ENCODE results near the gene NAT14.

NAT14 gene

DNA sequence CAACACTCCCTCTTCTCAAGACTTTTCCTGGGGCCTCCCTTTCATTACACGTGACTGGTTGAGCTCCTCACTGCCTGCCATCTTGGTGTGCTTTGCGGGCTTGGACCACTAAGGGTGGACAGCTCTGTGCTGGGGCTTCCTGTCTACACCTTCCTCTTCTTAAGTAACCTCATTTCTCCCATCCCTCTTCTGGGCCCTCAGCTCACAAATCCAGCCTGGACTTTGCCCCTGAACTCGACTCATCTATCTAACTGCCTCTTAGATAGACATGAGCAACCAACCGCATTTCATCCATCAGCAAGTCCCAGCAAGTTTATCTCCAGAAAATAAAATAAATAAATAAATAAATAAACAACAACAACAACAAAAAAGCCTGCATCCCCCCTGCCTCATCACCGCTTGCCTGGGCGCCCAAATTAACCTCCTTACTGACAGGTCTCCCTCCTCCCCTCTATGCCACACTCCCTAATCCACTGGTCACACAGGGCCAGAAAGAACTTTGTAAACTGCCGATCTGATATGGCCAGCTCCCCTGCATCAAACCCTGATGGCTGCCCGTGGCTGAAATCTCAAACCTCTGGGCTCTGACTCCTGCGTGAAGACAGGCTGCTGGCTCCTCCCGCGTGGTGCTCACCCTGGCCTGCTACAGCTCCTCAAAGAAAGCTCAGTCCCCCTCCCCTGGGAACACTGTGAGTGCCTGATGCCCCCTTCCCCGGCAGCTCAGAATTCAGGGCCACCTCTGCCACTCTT is 31.3 kb upstream of the NAT14 start:
- no peak for DNase-seq

DNA sequence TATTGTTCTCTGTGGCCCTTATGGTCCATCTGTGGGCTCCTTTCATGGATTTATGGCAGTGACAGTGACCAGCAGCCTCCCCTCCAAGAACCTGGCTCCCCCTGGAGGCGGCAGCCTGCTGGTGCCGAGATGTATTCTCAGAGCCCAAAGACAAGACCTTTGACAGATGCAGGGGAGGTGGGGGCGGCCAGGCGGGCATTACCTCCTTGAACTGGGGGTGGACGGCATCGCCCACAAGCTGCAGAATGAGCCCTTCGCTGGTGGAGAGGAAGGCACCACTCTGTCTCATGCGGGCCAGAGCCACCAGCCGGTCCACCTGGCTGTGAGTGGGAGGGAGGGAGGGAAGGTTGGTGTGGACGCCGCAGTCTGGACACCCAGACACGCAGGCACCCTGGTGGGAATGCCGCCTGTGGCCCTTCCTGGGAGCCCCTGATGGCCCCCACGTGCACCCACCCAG is 30.2 kb upstream of the NAT14 start:
- DNase-seq = no peak

DNA sequence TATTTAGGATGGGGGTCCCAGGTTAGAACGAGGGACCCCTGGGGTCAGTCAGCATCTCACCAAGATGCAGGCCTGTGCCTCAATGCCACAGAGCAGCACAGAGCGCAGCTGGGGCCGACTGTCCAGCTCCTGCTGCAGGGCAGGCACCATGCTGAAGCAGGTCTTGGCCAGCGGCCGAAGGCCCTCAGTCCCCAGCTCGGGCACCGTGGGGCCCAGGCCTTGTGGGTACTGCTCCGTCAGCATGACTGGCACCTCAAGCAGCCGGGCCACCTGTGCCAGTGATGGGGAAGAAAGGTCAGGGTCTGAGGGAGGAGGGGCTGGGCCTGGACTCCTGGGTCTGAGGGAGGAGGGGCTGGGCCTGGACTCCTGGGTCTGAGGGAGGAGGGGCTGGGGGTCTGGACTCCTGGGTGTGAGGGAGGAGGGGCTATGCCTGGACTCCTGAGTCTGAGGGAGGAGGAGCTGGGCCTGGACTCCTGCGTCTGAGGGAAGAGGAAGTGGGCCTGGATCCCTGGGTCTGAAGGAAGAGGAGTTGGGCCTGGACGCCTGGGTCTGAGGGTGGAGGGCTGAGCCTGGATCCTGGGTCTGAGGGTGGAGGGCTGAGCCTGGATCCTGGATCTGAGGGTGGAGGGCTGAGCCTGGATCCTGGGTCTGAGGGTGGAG is 29.3 kb upstream of the NAT14 start:
- no peak for DNase-seq

DNA sequence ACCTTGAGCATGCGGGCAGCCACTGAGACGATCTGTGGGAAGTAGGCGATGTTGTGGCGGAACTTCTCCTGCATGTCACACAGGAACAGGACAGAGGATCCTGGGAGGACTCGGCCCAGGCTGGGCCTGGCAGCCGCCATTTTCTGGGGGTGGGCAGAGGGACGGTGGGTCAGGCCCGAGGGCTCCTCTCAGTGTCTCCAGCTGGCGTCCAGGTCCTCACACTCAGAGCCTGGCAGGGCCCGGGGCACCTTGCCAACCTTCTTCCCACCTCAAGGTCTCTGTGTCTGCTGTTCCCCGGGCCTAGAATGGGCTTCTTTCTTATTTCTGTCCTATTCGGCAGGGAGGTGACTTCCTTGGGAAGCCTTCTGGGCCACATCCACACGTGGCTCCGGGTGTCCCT is 28.6 kb upstream of the NAT14 start:
- DNase-seq = no peak

DNA sequence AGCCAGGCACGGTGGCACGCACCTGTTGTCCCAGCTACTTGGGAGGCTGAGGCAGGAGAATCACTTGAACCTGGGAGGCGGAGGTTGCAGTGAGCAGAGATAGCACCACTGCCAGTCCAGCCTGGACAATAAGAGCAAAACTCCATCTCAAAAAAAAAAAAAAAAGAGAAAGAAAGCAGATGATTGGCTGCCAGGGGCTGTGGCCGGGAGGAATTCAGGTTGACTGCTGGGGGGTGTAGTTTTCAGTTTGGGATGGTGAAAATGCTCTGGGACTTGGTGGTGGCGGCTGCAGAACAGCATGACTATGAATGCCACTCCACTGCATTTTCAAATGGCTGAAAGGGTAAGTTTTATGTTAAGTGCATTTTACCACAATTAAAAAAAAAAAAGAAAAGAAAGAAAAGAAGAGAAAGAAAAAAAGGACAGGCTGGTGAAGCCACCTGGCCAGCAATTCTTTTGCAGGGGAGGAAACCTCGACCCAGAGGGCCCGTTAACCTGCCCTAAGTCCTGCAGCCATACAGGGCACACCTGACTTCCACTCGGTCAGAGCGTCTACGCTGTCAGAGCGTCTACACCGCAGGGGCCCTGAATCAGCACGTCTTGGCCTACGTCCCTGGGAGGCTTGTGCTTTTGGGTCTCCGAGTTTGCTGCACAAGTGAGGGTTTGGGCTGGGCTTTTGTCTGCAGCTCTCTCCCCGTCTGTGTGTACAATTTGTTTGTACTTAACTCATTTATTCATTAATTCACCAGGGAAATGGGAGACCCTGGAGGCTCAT is 27.1 kb upstream of the NAT14 start:
- no peak for DNase-seq

DNA sequence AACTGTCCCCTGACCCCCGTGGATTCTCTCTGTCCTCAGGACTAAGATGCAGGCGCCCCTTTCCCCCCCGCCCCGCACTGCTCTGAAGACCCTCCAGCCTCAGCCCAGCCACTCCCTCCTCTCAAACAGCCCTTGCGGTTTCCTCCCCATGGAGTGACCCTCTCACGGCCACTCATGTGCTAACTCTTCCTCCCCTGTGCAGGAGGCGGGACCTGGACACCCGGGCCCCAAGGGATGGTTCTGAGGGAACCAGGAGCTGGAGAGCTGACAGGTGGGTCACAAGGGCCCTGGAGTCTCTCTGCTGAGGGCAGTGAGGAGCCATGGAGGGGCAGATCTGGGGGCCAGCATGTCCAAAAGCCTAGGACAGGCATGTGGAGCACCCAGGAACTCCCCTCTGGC is 25.4 kb upstream of the NAT14 start:
- no peak for DNase-seq

DNA sequence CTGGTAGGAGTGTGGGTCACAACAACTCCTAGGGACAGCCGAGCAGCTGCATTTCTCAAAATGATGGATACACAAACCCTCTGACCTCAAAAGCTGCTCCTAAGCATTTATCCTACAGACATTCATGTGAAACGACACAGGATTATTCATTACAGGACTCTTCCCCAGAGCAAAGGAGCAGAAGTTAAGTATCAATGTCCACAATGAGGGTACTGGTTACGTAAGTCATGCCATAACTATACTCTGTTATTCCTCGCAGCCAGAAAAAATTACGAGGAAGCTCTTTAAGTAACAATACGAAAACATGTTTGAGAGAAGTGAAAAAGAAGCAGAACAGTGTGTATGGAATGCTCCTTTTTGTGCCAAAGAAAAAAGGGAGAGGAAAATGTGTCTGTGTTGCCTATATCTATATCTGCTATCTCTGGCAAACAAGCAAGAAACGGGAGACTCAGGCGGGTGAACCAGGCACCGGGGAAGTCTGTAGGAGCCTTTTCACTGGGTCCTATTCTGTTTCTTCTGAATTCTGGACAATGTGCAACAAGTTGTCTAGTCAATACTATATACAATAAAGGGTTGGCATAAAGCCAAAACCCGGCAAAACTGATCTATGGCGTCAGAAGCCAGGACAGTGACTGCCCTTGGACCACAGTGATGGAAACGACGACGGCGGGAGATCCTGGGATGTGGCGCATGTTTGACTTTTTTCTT is 24.9 kb upstream of the NAT14 start:
- DNase-seq = no peak

DNA sequence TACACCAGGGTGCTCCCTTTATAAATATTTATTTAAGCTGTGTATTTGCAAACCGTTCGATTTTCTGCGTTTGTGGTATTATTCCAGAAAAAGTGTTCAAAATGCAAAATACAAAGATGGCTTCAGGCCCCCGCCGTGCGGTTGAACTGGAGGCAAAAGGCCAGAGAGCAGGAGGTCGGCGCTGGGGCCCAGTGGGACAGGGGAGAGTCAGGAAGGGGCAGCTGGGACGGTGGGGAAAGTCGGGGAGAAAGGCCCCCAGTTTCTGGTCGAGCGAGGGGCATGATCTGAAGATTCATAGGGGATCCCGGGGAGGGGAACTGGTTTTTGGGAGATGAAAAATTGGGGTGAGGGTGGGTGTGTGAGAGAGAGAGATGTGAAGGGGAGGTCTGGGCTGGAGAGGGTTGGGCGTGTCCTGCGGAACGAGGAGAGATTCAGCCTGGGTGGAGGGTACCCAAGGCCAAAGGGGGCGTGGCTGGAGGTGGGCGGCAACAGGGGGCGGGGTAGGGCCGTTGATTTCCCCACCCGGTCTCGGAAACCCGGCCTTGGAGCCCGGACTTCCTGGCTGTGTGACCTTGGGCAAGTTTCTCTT is 24.2 kb upstream of the NAT14 start:
- DNase-seq = no peak

DNA sequence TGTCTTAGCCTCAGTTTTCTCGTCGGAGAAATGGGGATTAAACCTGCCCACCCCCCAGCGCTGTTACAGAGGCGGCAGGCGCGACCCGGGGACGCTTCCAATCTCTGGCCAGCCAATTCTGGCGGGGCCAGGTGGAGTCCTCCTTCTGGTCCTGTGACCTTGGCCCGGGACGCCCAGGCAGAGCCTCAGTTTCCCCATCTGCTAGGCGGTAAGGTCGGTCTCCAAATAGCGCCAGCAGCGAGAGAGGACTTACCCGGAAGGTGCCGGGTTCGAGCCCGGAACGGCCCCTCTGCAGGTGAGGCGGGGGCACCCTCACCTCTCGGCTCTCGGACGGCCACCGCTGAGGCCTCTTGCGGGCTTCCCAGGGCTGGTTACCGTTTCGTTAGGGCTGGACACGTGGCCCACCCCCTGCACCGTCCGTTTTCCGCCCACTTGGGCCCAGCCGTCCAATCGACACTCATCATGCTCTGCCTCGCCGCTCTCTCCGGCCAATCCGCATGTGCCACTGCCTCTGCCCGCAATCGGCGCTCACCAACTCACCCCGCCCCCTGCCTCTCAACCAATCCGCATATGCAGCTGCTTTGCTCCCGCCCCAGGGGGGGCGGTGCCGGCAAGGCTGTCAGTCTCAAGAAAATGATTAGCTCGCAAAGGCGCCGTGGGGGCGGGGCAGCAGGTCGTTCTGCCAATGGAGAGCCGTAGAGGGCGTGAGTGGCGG is 23.6 kb upstream of the NAT14 start, which contains the start of gene ISOC2:
Gene ISOC2, minus strand, starts transcription at position 384 of the 715 bp plus-strand sequence. CDS start 5,156 bp downstream, outside the sequence.
- DNase-seq = peak; percentile 99

DNA sequence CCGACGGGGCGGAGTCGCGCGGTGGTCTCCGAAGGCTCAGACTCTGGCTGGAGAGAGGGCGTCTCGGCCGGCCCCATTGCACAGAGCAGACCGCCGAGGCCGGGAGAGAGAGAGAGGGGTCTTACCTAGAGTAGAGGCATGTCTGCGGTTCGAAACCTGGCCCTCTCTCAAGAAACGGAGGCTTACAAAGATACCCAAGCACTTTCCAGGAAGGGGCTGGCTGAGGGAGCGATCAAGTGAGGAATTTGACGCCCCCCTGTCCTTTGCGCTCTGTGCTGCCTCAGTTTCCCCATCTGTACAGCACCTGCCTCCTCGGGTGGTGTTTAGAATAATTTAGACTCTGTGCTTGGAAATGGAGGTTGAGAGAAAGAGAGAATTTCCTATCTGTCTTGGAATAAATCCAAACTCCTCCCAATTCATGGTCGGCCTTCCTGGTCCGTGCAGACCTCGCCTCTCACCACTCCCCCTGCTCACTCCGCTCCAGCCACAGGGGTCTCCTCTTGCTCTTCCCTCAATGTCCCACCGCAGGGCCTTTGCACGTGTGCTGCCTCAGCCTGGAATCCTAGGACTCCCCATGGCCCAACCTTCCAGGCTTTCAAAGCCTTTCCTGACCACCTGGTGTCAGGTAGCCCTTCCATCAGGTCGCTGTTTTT is 22.9 kb upstream of the NAT14 start:
- no peak for DNase-seq

DNA sequence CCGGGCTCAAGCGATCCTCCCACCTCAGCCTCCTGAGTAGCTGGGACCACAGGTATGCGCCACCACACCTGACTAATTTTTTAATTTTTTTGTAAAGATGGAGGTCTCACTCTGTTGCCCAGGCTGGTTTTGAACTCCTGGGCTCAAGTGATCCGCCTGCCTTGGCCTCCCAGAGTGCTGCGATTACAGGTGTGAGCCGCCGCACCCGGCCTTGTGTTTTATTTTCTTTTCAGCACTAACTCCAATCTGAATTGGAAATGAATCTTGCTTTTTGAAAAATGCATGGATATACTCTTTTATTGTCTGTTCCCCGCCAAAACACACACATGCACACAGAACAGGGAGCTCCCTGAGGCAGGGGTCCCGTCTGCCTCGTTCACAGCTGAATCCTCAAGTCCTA is 22.3 kb upstream of the NAT14 start:
- DNase-seq = no peak

DNA sequence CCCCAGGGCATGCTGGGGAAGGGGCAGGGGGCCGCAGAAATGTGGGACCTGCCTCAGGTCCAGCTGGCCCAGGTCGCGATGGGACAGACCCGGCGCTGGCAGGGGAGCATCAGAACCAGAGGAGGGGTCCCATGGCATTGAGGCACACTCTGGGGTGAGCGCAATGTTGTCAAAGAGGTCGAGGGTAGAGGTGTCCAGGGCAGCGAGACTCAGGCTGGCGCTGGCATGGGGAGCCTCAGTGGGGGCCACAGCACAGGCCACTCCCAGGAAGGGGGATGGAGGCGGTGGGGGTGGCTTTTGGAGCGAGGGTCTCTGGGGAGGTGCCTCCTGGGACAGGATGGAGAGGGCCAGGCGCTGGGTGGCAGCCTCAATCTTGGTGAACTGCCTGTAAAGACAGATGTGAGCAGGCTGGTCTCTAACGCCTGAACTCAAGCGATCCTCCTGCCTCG is 21.4 kb upstream of the NAT14 start:
- no peak for DNase-seq

DNA sequence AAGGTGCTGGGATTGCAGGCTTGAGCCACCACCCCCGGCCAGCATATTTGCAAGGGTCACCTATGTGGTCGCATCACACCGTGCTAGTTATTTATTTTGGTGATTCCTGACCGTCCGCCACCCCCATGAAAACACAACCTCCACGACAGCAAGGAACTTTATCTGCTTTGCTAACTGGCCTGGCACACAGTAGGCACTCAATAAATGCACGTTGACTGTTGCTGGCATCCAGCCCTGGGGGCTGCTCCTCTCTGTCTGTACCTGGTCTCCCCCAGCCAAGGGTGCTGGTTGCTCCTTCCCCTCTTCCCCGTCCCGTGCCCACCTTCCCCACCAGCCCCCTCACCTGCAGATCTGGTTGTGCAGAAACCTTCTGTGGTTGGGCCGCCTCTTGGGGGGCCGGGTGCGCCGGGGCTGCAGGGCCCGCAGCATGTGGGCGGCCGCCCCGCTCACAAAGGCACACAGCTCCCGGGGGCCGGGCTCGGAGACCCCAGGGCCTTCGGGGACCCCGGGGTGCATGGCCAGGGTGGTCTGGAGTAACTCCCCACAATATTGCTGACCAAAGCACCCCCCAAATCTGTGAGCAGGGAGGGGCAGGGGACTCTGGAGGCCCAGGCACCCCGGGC is 20.8 kb upstream of the NAT14 start:
- DNase-seq = no peak

DNA sequence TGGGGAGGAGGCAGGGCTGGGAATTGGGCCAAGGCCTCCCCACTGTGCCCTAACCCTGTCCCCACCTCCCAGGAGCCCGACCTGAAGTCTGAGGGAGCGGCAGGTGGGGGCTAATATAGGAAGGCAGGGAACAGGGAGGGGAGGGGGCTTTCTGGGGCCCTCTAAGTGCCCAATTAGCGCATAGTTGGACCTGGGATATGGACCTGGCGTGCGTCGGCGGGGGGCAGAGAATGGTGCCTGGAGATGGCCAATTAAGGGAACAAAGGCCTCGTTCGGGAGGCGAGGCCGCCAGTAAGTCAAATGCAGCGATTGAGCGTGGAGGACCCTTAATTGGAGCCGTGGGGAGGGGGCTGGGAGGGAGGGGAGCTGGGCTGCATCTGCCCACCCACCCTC is 20.3 kb upstream of the NAT14 start, which contains the start of gene C19orf85:
Gene C19orf85, minus strand, starts transcription at position 90 of the 393 bp plus-strand sequence. CDS start 197 bp downstream, outside the sequence.
- no peak for DNase-seq

DNA sequence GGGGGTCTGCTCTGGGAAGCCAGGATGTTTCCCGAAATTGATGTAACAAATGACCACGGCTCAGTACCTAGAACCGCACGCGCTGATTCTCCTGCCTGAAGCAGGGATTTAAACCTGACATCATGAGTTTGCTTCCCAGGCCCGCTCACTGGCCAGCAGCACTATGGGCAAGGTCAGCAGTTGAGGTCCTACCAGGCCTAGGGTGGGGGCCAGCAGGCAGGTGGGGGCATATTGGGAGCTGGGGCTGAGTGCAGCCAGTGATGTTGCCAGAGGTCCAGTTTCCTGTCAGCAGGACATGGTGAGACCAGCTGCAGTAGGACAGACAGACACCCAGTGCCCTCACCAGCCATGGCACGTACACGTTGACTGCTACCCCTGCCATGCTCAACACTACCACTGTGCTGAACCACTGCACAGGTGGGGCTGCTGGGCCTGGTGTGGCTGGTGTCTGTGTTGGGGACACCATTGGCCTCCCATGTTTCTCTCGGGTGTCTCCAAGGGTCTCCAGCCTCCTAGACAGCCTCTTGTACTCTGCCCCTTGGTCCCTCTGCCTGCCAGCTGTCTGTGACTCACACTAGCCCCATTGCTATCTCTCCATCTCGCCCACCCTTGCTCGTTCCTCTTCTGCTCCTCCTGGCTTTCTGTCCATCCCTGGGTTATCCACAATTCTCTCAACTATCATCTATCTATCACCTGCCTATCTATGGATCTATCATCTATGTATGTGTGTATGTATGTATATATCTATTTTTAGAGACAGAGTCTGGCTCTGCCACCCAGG is 19.3 kb upstream of the NAT14 start:
- no peak for DNase-seq

DNA sequence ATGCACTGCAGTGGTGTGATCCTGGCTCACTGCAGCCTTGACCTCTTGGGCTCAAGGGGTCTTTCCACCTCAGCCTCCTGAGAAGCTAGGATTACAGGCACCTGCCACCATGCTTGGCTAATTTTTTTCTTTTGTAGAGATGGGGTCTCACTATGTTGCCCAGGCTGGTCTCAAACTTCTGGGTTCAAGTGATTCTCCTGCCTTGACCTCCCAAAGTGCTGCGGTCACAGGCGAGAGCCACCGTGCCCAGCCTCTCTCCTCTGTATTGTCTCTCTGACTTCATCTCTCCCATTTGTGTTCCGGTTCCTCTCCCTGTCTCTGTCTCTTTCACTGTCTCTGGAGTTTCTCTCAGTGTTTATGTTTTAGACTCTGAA is 18.8 kb upstream of the NAT14 start:
- no peak for DNase-seq

DNA sequence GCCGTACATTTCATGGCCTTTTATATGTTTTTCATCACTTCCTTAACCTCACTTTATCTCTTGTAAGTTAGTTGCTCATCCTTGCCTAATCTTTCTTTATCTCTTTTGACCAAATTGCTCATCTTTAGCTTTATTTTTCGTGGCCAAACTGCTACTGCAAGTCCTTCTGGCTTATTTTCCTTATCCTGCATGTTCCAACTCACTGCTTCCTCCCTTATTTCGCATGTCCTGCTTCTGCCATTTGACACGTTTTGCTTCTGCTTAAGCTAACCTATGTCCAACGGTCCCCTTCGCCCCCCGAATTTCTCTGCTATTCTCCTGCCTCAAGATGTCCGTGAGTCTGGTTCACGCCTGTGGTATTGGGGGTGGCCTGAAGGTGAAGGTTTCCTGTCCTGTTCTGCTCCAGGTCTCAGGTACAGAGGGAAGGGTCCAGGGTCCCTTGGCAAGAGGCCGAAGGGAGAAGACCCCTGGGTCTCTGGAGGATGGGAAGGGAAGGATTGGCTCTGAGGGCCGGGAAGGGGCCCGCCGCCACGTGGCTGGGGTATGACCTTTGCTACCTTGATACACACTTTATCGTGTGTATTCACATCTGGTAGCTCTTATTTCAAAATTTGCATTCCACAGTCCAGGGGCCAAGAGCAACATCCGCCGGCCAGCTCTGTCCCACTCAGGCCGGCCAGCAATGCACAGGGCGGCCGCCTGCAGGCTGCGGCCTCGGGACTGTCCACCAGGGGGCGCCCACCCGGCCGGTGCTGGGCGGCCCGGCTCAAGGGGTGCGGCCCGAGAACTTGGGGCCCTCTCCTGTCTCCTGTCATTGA is 17.5 kb upstream of the NAT14 start:
- no peak for DNase-seq

DNA sequence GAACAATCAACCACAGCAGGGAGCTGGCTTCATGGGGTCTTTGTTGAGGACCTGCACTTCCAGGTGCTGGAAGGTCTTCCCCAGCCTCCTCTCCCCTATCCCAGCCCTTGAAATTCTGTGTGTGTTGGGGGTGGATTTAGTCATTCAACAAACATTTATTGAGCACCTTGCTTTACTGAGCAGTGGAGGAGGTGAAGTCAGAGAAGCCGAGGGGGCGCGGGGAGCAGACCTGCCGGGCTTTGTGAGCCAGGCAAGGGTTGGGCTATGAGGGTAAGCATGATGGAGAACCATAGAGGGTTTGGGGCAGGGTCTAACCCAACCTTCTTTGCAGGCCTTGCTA is 17.0 kb upstream of the NAT14 start:
- no peak for DNase-seq

DNA sequence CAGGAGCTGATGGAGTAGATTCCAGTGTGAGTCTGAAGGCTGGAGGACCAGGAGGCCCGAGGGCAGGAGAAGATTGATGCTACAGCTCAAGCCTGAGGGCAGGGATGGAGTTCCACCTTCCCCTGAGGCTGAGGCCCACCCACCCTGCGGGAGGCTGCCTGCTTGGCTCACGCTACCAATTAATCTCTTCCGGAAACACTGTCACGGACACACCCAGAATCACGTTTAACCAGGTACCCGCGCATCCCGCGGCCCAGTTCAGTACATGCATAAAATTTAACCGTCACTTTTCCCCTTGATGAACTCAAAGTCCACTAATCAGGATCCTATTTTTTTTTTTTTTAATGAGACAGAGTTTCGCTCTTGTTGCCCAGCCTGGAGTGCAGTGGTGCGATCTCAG is 13.7 kb upstream of the NAT14 start:
- no peak for DNase-seq
